ENCODE data around the gene MUC5B.

MUC5B gene

GRCh38 chr11:1302041-1302460 lies 79.2 kb downstream of the MUC5B start:
- no peak for DNase-seq

DNA sequence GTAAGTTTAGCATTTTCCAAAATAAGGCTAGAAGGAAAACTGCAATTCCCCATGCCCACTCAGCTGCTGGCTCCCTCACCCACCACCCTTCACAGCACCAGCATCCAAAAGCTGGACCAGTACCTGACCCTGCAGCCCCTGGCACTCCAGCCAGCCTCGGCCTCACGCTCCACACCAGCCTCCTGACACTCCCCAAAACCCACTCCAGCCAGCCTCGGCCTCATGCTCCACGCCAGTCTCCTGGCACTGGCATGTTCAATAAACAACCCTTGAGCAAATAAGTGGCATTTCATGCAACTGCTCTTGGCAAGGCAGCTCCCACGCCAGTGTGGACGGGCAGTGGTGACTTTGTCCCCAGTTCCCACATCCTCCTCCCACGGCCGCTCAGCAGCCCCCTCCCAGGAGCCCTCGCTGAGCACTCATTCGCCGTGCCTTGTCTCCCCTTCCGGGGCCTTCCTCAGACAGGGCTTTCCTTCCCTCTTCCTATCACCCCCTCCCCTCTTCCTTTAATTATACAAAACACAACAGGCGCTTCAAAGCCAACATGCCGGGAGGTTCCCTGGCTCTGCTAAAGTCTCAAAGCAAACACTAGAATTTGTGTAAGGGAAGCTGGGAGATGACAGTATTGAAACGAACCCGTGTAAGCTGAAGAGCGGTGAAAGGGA lies 79.7 kb downstream of the MUC5B start:
- DNase-seq = no peak

DNA sequence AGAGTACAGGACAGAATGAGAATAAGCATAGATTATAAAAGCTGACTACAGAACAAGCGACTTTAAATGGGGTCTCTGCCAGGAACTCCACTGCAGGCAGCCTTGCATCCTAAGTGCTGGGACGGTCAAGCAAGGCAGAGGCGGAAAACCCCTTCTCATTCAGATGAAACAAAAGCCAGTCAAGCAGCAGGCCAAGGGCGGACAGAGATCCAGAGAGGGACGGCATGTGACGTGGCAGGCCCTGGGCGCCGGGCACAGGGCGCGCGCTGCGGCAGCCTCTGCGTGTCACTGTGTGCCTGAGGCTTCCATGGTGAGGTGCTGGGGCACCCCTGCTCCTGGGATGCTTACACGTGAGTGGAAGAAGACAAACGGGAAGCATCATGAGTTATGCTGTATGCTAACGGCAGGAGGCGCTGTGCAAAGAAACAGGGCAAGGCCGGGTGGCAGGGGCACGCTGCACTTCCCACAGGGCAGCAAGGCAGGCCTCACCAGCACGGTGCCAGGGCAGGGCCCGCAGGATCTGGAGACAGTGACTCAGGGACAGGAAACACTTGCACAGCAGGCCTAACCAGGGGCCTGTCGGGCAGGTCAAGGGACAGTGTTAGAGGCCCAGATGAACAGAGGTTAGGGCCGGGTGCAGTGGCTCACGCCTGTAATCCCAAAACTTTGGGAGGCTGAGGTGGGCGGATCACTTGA lies 80.4 kb downstream of the MUC5B start:
- DNase-seq = peak in 9 of 14 donors; percentile 9 to 63 (median 39)

DNA sequence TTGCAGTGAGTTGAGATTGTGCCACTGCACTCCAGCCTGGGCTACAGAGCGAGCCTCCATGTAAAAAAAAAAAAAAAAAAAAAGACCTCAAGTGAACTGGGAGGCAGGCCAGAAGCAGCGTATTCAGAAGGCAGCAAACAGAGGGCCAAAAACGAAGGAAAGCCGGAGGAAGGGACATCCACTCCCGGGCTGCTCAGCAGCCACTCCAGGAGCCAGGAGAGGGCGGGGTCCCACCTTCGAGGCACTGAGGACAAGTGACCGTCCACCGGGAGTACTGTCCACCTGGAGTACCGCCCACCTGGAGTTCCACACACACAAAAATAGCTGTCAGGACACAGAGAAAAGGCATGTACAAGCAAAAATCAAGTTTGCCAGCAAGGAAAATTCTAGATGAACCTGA lies 81.1 kb downstream of the MUC5B start:
- DNase-seq = peak in 1 of 14 donors; percentile 25

DNA sequence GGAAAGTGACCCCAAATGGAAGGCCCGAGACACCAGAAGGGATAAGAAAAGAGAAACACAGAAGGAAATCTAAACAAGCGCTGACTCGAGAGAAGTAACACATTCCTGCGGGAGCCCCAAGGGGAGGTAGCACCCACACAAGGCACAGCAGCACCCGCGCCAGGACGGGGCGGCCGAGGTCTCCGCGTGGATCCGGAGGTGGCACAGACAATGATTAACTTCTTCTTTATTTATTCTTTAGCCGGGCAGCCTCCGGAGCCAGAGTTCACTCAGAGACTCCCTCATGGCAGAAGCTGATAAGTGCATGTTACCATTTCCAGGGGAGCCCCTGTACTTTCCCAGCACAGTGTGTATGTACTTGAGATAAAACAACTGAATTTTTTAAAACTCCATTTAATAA lies 81.5 kb downstream of the MUC5B start:
- DNase-seq = no peak

DNA sequence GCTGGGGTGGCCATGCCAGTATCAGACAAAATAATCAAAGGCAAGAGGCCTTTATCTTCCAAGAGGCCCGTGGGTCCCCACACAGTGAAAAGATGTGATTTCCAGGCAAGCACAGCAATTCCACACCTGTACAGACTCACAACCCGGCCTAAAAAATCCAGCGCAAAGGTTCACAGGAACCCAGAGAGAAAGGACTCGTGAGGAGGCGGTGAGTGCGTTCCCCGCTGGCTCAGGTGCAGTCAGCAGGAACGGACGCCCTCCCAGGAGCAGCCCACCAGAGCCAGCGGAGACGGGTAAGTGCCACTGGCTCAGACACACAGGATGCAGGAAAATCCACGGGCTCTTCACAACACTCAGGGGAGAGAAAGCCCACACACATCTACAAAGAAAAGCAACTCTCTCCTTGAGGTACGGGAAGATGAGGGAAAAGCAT lies 82.2 kb downstream of the MUC5B start:
- no peak for DNase-seq

GRCh38 chr11:1305501-1306056 lies 82.7 kb downstream of the MUC5B start:
- DNase-seq = no peak

GRCh38 chr11:1306186-1307162 lies 83.6 kb downstream of the MUC5B start:
- no peak for DNase-seq

DNA sequence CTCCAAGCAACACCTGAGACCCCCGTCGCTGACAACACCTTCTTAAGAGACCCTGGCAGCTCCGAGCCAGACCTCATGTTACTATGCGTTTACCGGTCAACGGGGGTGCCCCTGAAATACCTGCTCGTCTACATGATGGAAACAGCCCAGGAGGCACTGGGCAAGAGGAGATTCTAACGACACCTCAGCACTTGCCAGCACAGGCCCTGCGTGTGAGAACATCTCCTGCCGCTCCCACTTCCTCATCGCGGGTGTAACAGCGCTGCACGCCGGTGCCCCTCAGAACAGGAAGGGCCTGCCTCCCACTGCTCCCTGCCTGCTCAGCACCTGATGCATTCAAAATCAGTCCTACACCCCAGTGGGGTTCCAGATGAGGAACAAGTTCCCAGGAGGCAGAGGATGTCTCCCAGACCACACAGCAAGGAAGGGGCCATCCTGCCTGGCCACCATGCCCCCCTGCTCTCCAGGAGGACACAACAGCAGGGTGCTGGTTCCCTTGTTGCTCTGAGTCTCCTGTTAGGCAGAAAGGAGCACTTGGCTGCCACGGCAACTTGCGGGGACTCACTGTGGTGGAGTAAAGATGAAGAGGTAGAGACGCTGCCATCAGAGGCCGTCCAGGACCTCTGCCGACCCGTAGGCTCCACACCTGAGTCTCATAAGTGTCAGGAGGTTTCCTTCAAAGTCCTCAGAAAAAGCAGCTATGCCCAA lies 84.5 kb downstream of the MUC5B start:
- no peak for DNase-seq

DNA sequence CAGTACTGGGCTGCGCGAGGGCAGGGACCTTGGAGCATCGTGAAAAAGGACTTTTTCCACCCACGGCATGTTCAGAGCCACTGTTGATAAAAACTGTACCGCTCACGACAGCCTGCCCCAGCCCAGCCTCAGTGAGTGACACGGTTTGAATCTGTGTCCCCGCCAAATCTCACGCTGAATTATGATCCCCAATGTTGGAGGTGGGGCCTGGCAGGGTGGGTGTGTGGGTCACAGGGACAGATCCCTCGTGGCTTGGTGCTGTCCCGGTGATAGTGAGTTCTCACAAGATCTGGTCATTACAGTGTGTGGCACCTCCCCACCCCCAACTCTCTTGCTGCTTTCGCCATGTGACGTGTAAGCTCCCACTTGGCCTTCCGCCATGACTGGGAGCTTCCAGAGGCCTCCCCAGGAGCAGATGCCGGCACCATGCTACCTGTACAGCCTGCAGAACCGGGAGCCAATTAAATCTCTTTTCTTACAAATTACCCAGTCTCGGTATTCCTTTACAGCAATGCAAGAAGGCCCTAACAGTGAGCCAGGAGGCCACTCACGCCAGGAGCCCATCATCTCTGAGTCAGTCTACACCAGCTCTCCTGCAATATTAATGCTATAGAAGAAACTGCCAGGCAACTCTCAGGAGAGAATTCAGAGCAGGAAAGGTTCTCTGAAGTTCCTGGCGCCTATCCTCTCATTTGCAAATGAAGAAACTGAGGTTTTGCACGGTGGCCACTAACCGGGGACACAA lies 85.3 kb downstream of the MUC5B start:
- DNase-seq = peak in 1 of 14 donors; percentile 52

GRCh38 chr11:1308743-1309497 lies 86.1 kb downstream of the MUC5B start:
- no peak for DNase-seq

GRCh38 chr11:1309498-1310317 lies 86.8 kb downstream of the MUC5B start, which contains the start of gene TOLLIP:
TSS of gene TOLLIP (minus strand) at chr11:1309632. CDS start at chr11:1309498, 134 bp downstream.
- DNase-seq = peak; percentile 76 to 99 (median 94)

GRCh38 chr11:1310318-1310687 lies 87.4 kb downstream of the MUC5B start:
- DNase-seq = no peak

DNA sequence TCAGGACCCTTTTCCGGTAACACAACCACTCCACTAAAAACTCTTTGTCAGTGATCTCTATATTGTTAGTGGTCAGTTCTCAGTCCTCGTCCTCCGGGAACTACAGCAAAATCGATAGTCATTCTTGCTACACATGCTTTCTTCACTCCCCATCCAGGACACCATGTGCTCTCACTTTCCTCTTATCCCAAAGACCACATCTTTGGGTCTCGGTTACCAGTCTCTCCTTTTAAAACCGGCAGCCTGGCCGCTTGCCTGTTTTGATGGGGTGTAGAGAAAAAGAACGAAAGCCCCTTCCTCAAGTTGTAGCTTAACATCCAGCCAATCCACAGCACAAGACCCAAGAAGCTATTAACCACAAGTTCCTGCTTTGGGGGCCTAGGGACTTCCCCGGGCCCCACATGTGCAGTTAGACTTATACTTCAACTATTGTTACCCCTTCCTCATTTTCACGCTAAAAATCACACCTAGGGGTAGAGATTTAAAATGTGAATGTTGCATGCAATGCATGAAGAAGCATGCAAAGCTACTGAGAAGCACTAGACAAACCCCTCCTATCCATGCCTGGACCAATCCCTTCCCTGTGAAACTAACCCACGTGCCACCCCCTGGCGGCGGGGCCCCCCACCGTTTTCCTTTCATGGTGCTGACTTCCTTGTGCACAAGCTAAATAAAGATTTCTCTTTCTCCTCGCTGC lies 88.1 kb downstream of the MUC5B start:
- no peak for DNase-seq

All from C1 segment of cervical spinal cord (tissue), 14 donors.